Retinal pigment epithelial cell (primary cell): ENCODE data around the gene KCNQ2.

Source experiments
- DNase-seq: peaks from one replicate; pipeline ENCODE4 v3.0.0-alpha.2; 2010; ENCODE audit warnings: low read depth
- H3K4me3 ChIP-seq: 2 replicates; pipeline ENCODE4 v1.5.1; 2011; ENCODE audit warnings: mild to moderate bottlenecking, low read length, control low read depth, moderate library complexity
- CTCF ChIP-seq: conservative IDR thresholded peaks from 2 replicates; pipeline ENCODE4 v1.5.1; 2011; ENCODE audit warnings: low read depth, low read length, control low read depth, inconsistent platforms

The KCNQ2 gene

GRCh38 chr20:63415647-63416391, 56.6 kb downstream of the KCNQ2 start:
- TF ChIP-seq CTCF = no peak
- H3K4me3 ChIP-seq = no peak overlapping the region
- DNase-seq = no peak

DNA sequence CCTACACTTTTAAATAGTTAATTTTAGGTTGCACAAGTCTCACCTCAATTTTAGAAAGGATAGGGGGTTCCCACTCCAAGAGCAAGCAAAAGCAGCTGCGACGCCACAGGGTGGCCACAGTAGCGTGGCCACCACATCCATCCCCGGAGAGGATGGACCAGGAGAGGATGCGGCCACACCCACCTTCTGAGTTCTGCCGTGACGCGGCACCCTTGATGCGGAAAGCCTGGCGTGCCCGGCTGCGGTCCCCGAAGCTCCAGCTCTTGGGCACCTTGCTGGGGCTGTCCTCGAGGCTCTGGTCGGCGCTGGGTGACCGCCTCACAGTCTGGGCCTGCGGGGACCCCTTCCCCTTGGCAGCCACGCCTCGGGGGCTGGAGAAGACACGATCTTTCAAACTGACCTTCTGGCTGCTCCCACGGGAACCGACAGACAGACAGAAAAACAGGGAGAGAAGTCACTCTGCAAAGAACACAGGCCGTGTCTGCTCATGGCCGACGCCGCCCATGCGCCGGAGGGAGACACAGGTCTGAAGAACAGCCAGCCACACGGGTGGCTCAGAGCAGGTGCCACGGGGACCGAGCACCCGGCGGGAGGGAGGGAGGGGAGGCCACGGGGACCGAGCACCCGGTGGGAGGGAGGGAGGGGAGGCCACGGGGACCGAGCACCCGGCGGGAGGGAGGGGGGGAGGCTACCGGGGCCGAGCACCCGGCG, 57.6 kb downstream of the KCNQ2 start:
- no peak overlapping the region for H3K4me3 ChIP-seq
- TF ChIP-seq CTCF = no peak
- no peak for DNase-seq

- no peak for DNase-seq
- H3K4me3 ChIP-seq = no peak overlapping the region
- TF ChIP-seq CTCF = no peak
Measured at GRCh38 chr20:63413963-63414684, 58.3 kb downstream of the KCNQ2 start.

DNA sequence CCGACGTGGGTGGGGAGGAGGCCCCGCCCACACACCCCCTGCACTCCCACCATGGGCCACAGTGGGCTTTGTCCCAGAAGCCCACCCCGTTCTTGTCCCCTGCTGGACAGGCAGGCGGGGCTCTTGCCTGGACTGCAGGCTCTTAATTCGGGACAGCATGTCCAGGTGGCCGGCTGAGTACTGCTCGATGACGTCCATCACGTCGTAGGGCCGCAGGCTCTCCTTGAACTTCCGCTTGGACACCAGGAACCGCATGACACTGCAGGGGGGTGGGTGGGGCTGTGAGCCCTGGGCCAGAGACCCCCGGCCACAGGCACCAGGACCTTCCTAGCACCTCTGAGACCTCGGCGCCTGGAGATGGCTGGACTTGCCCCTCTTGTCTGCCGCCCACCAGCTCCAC, 59.1 kb downstream of the KCNQ2 start:
- DNase-seq = no peak
- TF ChIP-seq CTCF = no peak

DNA sequence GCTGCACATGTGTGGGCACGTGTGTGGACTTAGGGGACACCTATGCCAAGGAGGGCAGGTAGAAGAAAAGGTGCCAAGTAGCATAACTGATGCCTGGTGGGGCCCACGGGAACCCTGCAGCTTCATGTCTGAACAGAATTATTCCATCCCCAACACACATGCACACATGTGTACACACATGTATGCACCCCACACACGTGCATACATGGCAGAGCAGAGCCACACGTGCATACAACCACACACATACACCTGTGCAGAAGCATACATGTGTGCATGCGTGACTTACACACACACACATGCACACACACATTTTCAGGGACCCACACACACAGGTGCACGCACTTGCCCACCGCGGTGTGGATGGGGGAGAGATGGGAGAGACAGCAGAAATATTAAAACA, 59.6 kb downstream of the KCNQ2 start:
- no peak overlapping the region for H3K4me3 ChIP-seq
- DNase-seq = no peak
- no peak for TF ChIP-seq CTCF

More for the DNA sequence above, 59.1 kb downstream of the KCNQ2 start:
- H3K4me3 ChIP-seq = no peak overlapping the region

DNA sequence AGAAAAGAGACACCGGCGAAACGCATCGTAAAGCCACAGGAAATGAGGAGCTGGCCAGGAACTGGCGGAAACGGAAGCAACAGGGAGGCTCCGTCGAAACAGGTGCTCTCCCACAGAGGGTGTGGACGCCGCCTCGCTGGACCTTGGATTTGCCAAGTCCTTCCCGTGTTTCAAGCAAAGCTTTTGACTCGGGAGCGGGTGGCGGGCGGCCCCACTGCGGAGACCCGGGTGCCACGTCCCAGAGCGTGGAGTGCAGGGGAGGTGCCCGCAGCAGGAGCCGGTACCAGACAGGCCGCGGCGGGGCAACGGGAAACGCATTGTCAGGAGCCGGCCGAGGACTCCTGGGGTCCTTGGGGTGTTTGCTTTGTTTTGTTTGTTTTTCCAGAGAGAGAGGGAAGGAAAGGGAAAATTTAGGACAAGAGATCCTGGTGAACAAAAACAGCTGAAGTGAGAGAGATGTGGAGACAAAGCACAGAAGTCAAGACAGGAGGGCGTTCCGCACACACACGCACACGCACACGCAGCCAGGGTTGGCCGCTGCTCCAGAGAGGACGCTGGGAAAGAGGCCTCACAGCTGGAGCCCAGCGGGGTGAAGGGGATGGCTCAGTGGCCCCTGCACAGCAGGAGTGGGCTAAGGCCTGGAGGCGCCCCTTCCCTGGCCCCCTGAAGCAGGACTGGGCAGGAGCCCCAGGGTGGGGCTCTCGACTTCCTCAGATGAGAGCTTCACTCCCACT, 60.4 kb downstream of the KCNQ2 start:
- no peak for TF ChIP-seq CTCF
- DNase-seq = no peak
- no peak overlapping the region for H3K4me3 ChIP-seq
